ENCODE data around the gene CTPS1.

GRCh38 chr1:40948741-40949443 is 30.6 kb upstream of the CTPS1 start:
- no peak for TF ChIP-seq POLR2A (IDR thresholded peaks at IDR 0.05)
- peak; percentile 39 to 79 (median 72) for TF ChIP-seq CTCF (IDR thresholded peaks at IDR 0.05 in 8 of 11, conservative IDR thresholded peaks at IDR 0.05 in 3 of 11)
